Fibroblast of the aortic adventitia (primary cell): Measurements from ENCODE around the gene KIAA0825. TPM values are rescaled to one million over a fixed set of nuclear protein-coding genes. Genes with fewer than 3 reads are reported as not detected.

Experiments used
- DNase-seq: peaks from one replicate; pipeline ENCODE4 v3.0.0-alpha.2; 2010; ENCODE audit warnings: low read depth
- H3K4me3 ChIP-seq: 2 replicates; pipeline ENCODE4 v1.5.1; 2011; ENCODE audit warnings: low read depth, mild to moderate bottlenecking, control low read depth, low read length, moderate library complexity
- total RNA-seq: library from RNA; depleted of rRNA; stranded (reverse); fragments of >200 nt; gene quantifications from 2 replicates; pipeline ENCODE4 v1.2.3, GENCODE V29; 2012; ENCODE audit warnings: low replicate concordance
- TF ChIP-seq, protein P1 (sequence below): IDR thresholded peaks from 2 replicates; pipeline ENCODE4 v1.5.1; 2011; ENCODE audit warnings: mild to moderate bottlenecking, low read length, control low read depth, inconsistent platforms; ENCODE audit not compliant: insufficient read depth

The KIAA0825 gene
- total RNA-seq, 1 donor: 12.2 TPM

DNA sequence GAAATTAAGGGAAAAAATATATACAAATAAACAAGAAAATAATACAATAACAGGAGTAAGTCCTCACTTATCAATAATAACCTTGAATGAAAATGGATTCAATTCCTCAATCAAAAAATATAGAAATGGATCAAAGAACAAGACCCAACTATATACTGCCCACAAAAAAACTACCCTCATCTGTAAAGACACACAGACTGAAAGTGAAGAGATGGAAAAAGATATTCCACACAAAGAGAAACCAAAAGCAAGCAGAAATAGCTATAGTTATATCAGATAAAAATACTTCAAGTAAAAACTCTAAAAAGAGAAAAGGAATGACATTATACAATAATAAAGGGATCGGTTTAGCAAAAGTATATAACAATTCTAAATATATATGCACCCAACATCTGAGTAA is 66.5 kb downstream of the KIAA0825 start:
- TF ChIP-seq, protein P1, sequence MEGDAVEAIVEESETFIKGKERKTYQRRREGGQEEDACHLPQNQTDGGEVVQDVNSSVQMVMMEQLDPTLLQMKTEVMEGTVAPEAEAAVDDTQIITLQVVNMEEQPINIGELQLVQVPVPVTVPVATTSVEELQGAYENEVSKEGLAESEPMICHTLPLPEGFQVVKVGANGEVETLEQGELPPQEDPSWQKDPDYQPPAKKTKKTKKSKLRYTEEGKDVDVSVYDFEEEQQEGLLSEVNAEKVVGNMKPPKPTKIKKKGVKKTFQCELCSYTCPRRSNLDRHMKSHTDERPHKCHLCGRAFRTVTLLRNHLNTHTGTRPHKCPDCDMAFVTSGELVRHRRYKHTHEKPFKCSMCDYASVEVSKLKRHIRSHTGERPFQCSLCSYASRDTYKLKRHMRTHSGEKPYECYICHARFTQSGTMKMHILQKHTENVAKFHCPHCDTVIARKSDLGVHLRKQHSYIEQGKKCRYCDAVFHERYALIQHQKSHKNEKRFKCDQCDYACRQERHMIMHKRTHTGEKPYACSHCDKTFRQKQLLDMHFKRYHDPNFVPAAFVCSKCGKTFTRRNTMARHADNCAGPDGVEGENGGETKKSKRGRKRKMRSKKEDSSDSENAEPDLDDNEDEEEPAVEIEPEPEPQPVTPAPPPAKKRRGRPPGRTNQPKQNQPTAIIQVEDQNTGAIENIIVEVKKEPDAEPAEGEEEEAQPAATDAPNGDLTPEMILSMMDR: no peak
- no peak for DNase-seq
- H3K4me3 ChIP-seq: no peak overlapping the region

DNA sequence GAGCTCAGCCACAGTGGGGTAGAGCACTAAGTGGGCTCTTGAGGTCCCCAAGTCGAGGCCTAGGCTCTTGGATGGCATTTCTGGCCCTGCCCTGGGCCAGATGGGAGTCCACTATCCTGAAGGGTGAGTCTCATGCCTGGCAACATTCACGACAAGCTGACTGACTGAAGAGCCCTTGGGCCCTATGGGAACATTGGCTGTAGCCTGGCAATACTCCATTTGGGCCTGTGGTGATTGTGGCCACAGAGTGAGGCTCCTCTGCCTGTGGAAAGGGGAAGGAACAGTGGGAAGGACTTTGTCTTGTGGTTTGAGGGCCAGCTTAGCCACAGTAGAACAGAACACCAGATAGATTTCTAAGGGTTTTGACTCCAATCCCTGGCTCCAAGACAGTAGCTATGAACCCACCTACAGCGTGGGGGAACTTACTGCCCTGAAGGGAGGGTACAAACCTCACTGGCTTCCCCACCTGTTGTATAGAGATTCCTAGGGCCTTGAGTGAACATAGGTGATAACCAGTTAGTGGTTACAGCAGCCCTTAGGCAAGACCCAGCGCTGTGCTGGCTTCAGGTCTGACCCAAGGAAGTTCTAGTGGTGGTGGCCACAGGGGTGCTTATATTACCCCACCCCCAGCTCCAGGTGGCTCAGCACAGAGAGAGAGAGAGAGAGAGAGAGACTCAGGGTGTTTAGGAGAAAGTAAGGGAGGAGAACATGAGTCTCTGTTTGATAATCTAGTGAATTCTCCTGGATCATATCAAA is 72.4 kb downstream of the KIAA0825 start:
- no peak for DNase-seq
- TF ChIP-seq, protein P1: no peak

DNA sequence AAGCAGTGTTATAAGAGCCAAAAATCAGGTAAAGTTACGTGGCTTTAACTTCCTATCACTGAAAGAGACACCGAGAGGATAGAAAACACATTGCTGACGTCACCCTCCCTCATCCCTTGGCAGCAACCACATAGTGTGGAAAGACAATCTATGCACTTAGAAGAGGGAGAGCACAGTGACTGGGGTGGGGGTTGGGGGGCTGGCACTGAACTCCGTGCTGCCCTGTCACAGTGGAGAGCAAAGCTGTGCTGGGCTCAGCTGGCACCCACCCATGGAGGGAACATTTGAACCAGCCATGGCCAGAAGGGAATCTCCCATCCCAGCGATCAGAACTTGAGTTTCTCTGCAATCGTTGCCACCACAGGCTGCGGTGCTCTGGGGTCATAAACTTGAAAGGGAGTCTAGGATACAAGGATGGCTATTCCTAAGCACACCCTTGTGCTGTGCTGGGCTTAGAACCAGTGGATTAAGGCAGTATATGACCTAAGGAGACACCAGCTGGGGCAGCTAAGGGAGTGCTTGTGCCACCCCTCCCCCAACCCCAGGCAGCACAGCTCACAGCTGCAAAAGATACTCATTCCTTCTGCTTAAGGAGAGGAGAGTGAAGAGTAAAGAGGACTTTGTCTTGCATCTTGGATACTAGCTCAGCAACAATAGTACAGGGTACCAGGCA is 73.4 kb downstream of the KIAA0825 start:
- no peak overlapping the region for H3K4me3 ChIP-seq
- TF ChIP-seq, protein P1: no peak
- no peak for DNase-seq

More for the DNA sequence above, 72.4 kb downstream of the KIAA0825 start:
- no peak overlapping the region for H3K4me3 ChIP-seq

DNA sequence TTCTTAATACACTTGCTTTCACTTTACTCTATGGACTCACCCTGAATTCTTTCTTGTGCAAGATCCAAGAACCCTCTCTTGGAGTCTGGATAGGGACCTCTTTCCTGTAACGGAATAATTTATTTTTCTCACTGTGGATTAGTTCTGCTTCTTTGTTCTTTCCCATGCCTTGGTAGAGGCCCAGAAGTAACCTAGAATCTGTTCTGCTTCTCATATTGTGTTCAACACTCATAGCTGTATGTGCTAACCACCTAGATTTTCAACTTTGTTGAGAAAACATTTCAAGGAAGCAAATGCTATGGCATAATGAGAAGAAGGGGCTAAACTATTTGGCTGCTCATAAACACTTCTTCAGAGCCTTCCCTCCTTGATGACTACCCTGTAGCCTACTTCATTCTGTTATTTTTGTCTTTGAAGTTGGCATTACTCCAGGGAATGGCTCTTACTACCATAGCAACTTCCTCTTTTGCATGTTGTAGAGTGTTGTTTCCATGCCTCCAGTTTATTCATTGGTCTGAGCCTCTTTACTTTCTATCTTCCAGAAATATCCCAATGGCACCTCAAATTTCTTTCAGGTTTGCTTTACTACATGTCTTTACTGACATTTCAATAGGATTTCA is 74.3 kb downstream of the KIAA0825 start:
- no peak overlapping the region for H3K4me3 ChIP-seq
- TF ChIP-seq, protein P1: no peak
- peak; percentile 23 for DNase-seq

DNA sequence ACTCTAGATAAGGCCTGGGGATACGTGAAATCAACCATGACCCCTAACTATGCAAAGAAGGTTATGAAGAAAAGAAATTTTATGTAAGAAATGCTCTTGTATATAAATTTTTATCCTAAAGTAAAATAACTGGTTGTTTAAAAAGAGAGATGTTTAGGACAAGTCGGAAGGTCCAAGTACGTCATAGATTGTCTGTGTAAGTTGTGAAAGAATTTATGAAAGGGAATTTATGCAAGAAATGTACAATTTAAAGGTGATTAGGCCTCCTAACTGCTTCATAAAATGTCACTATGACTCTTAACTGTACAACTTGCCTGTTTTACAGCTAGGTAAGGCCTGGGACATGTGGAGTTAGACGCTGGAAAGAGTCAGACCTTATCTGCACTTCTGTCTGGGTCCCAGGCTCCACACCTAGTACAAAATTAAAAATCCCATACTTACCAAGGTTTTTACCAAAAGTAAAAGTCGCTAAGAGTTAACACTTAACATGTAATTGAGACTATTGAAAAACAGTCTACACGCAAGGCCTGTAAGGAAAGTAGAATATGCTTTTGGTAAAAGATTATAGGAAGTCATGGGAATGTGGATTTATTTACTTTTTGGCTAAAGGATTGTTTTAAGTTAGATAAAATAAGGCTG is 77.4 kb downstream of the KIAA0825 start:
- DNase-seq: no peak
- TF ChIP-seq, protein P1: no peak
- no peak overlapping the region for H3K4me3 ChIP-seq

DNA sequence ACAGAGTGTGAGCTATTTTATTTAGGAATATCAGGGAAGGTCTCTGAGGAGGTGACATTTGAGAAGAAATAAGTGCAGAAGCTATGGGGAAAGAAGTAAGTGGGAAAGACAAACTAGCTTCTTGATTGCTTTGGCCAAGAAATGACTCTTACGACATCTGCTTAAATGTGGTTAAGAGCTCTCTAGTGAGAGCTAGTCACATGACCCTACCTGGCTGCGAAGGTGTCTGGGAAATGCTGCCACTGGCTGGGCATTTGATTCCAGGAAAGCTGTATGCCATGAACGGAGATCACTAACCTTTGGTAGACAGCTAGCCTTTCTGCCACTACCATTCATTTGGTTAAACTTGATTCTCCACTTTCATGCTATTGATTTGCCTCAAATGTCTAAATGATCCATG is 80.1 kb downstream of the KIAA0825 start:
- TF ChIP-seq, protein P1: no peak
- H3K4me3 ChIP-seq: no peak overlapping the region
- DNase-seq: no peak
